ENCODE results near the gene MMP3.

The MMP3 gene

GRCh38 chr11:102840018-102840417 lies 3.4 kb downstream of the MMP3 start:
- no peaks in the 10 kb centered on the region for H3K36me3 ChIP-seq (ENCODE audit: control insufficient read depth in 2 of 2, insufficient read depth in 1 of 2, low read length in 2 of 2)
- CTCF ChIA-PET, result no interaction called here
- no peaks in the 10 kb centered on the region for H3K9me3 ChIP-seq (ENCODE audit: control insufficient read depth, insufficient read depth, low read depth, low read length)
- no peak overlapping the region for H3K27ac ChIP-seq (ENCODE audit: extremely low read depth, low read depth, low read length)
- no peak overlapping the region for H3K4me3 ChIP-seq (ENCODE audit: low read depth, low read length)
- no peaks in the 10 kb centered on the region; the same call in 1 of the 2 replicates for H3K4me1 ChIP-seq (ENCODE audit: control insufficient read depth, insufficient read depth, low read length)
- POLR2A ChIA-PET, result no interaction called here
- TF ChIP-seq ZNF707 (tag by site-specific recombination; IDR thresholded peaks at IDR 0.05) (no peak), GLIS1 (tag by site-specific recombination; IDR thresholded peaks at IDR 0.05) (peak; percentile 78), ZNF335 (tag by site-specific recombination; conservative IDR thresholded peaks at IDR 0.05) (no peak), ZNF18 (tag by site-specific recombination; IDR thresholded peaks at IDR 0.05) (no peak)

GRCh38 chr11:102837646-102838045 lies 5.8 kb downstream of the MMP3 start:
- POLR2A ChIA-PET, result no interaction called here
- TF ChIP-seq ZNF501 (tag by site-specific recombination; IDR thresholded peaks at IDR 0.05) (no peak), ZXDB (tag by site-specific recombination; IDR thresholded peaks at IDR 0.05) (no peak), FEZF1 (tag by site-specific recombination; IDR thresholded peaks at IDR 0.05) (no peak), SCRT2 (tag by site-specific recombination; IDR thresholded peaks at IDR 0.05) (no peak), KLF10 (tag by site-specific recombination; IDR thresholded peaks at IDR 0.05) (no peak), ZNF596 (tag by site-specific recombination; IDR thresholded peaks at IDR 0.05) (no peak), ZNF292 (tag by site-specific recombination; IDR thresholded peaks at IDR 0.05; ENCODE audit: borderline replicate concordance, low read depth) (no peak), ZIC2 (tag by site-specific recombination; IDR thresholded peaks at IDR 0.05) (no peak), ZBTB44 (tag by site-specific recombination; IDR thresholded peaks at IDR 0.05) (no peak), ZBTB17 (tag by site-specific recombination; IDR thresholded peaks at IDR 0.05) (no peak)
- Histone ChIP-seq H3K36me3 (ENCODE audit: control insufficient read depth in 2 of 2, insufficient read depth in 1 of 2, low read length in 2 of 2) (no peaks in the 10 kb centered on the region), H3K4me1 (ENCODE audit: control insufficient read depth, insufficient read depth, low read length) (no peaks in the 10 kb centered on the region; the same call in 1 of the 2 replicates), H3K9me3 (ENCODE audit: control insufficient read depth, insufficient read depth, low read depth, low read length) (no peaks in the 10 kb centered on the region), H3K27ac (ENCODE audit: extremely low read depth, low read depth, low read length) (no peak overlapping the region), H3K4me3 (ENCODE audit: low read depth, low read length) (no peak overlapping the region)
- CTCF ChIA-PET, result no interaction called here

GRCh38 chr11:102837156-102837555 lies 6.3 kb downstream of the MMP3 start:
- ChIA-PET POLR2A (interaction anchor here (0.6 kb wide), 1 partner anchor 44 kb away, joined by 3 read pairs; no protein-coding TSS in a partner anchor), CTCF (no interaction called here)
- H3K36me3 ChIP-seq (ENCODE audit: control insufficient read depth in 2 of 2, insufficient read depth in 1 of 2, low read length in 2 of 2), result no peaks in the 10 kb centered on the region
- no peak overlapping the region for H3K27ac ChIP-seq (ENCODE audit: extremely low read depth, low read depth, low read length)
- no peaks in the 10 kb centered on the region; the same call in 1 of the 2 replicates for H3K4me1 ChIP-seq (ENCODE audit: control insufficient read depth, insufficient read depth, low read length)
- no peaks in the 10 kb centered on the region for H3K9me3 ChIP-seq (ENCODE audit: control insufficient read depth, insufficient read depth, low read depth, low read length)
- H3K4me3 ChIP-seq (ENCODE audit: low read depth, low read length), result no peak overlapping the region
- TF ChIP-seq ZBTB48 (tag by site-specific recombination; IDR thresholded peaks at IDR 0.05), result no peak
- no peak for TF ChIP-seq ZNF148 (tag by site-specific recombination; IDR thresholded peaks at IDR 0.05; ENCODE audit: borderline replicate concordance)
- no peak for TF ChIP-seq ZNF121 (tag by site-specific recombination; IDR thresholded peaks at IDR 0.05)
- no peak for TF ChIP-seq AEBP2 (tag by site-specific recombination; IDR thresholded peaks at IDR 0.05; ENCODE audit: borderline replicate concordance)
- TF ChIP-seq ZNF335 (tag by site-specific recombination; conservative IDR thresholded peaks at IDR 0.05), result no peak
- TF ChIP-seq ZNF155 (tag by site-specific recombination; IDR thresholded peaks at IDR 0.05), result no peak
- peak; percentile 65 for TF ChIP-seq PRDM4 (tag by site-specific recombination; IDR thresholded peaks at IDR 0.05)
- no peak for TF ChIP-seq ZNF785 (tag by site-specific recombination; IDR thresholded peaks at IDR 0.05)
